NCI-H345 treated with DMSO at 0.1 percent for 48 hours (cell line): ENCODE results near the gene PLEKHA6.
A peak's percentile ranks its signal among the peaks of the same experiment; 100 is the strongest.

Experiments
- DNase-seq: peaks from one replicate; lab custom pipeline; 2025; ENCODE audit not compliant: unreplicated experiment; lab: John Stamatoyannopoulos, UW

Gene PLEKHA6

DNA sequence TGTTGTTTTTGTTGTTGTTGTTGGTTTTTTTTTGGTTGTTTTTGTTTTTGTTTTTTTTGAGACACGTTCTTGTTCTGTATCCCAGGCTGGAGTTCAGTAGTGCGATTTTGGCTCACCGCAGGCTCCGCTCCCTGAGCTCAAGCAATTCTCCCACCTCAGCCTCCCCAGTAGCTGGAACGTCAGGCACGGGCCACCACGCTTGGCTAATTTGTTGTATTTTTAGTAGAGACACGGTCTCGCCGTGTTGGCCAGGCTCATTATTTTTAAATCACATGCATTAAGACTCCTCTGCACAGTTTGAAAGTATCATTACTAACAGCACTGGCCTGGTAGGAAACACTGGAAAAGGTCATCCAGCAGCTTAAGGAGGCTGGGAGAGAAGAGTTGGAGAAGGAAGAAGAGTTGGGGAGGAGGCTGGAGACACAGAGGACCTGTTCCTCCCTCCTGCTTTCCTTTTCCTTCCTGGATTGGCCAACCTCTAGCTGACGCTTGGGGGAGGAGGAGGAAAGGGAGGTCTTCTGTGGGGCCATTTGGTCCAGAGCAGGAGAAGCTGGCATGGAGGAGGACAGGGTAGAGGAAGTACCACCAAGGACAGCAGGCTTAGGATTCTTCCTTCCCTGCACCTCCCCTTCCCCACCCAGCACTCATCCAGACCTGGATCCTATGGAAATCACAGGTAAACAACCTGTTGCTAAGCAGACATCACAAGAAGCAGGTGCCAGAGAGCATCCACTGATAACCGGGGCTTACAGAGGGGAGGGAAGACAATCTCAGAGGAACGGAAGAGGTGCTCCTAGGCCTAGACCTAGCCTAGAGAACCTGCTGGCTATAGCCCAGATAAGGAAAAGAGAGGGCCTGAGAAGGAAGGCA is 74.1 kb downstream of the PLEKHA6 start:
- peak; percentile 15 for DNase-seq

- no peak for DNase-seq
Measured at GRCh38 chr1:204284929-204285328, 74.8 kb downstream of the PLEKHA6 start.

GRCh38 chr1:204283711-204284651 is 75.7 kb downstream of the PLEKHA6 start:
- no peak for DNase-seq

DNA sequence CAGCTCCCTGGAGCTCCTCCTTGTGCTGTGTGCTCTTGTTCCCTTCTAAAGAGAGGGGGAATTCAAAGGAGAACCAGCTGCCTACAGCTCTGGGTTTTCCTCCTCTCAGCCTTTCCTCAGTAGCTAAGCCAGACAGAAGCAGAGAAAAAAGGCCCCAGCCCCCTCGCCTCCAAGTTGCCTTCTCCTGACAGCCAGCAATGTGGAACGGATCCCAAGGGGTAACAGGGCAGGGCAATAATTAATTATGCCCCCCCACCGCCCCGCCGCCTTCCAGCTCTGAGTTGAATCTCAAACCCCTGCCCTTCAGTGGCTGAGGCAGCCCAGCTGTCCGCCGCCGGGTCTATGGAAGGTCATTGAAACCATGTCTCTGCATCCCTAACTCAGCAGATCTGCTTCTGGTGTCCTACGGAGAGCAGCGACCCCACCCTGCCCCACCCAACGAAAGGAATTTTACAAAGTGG is 76.9 kb downstream of the PLEKHA6 start:
- no peak for DNase-seq

GRCh38 chr1:204280099-204280961 is 79.4 kb downstream of the PLEKHA6 start:
- DNase-seq = no peak

GRCh38 chr1:204278958-204279357 is 80.8 kb downstream of the PLEKHA6 start:
- no peak for DNase-seq

DNA sequence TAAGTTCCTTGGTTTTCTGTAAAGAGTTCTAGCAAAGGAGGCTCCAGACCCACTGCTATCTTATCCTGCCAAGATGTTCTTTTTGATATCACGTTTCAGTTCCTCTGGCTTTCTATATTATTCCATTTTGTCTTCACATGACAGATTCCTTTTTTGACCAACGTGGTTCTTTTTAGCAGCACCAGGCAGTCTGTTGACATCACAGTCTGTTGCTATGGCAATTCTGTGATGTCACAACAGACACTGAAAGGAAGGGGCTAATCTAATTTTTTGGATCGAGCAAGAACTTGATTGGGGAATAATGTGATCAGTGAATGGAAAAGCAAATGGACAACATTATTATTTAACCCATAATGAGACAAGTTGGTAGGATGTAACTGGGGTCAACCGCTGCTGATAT is 81.5 kb downstream of the PLEKHA6 start:
- DNase-seq = no peak

DNA sequence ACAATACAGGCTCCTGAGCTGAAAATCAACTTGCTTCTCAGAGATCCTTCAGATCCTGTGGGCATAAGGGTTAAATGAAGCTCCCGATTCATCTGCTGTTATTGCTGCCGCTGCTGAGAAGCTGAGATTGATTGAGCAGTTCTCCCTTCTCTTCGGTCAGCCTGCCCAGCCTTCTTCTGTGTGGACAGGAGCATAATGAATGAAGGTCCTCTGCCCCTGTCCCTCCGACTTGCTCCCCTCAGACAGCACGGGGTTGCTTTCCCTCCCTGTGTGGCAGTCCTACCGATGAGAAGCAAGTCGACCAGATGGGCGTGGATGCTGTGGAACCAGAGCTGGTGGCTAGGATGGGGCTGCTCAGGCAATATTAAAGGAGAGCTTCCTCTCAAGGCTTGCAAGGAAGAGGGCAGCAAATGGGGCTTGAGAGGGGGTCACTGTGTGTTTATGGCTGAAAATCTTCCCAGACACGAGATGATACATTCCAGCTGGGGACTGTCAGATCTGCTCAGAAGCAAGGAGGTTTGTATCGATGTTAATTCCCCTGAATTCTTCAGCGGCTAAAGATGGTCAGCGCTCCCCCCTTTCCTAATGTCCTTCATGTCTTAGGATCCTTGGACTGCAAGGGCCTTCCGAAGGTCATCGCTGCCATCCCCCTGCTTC is 82.0 kb downstream of the PLEKHA6 start:
- no peak for DNase-seq

DNA sequence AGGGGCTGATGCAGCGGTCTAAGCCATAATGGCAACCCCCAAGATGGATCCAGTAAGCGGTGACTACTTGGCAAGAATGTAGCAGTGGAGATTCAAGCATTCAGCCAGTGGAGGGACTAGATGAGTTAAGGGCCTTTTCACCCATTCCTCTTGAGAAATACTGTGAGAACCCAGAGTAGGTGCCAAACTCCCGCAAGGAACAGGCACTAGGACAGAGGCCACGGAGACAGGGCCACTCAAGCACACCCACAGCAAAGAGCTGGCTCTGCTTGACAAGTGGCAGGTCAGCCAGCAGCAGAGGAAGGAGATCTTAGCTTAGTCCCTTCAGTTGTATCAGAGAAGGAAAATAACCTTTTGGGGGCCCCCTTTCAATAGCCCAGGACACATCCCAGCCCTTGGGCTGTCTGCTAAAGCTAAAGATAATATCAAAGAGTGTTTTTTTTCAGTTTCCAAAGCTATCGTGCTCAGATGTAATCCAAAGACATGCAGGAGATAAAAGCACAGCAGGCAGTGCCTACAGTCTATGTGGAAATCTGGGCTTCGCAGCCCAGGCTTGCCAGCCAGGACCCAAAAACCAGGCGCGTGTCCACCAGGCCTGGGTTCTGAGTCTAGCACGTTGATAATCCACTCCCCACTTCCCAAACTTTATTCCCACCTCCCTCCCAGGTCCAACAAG is 83.9 kb downstream of the PLEKHA6 start:
- no peak for DNase-seq

- DNase-seq = no peak
Measured at GRCh38 chr1:204274446-204274845, 85.3 kb downstream of the PLEKHA6 start.

DNA sequence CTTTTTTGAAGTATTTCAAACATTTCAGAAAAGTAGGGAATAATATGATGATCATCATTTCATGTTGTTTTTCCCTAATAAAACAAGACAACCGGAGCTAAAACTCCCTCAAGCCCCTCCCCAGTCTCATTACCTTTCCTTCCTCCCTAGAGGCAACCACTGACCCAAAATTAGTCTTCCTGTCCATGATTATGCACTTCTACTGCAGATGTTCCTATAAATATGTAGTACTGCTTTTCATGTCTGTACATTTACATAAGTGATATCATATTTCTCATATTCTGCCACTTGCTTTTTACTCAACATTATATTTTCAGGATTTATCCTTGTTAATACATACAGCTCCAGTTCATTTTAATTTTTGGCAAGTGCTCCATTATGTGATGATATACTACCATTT is 87.2 kb downstream of the PLEKHA6 start:
- no peak for DNase-seq

DNA sequence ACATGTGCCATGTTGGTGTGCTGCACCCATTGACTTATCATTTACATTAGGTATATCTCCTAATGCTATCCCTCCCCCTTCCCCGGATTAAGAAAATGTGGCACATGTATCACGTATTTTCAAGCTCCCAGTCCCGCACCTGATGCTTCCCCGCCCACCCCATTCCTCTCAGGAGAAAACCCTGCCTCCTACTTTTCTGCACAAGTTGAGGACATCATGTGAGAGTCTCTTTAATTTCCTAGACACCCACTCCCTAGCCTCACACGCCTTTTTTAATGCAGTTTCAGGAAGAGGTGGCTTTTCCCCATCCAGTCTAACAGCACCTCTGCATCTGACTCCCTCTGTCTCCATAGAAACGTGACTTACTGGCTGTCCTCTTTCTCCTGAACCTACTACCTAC is 87.8 kb downstream of the PLEKHA6 start:
- no peak for DNase-seq

DNA sequence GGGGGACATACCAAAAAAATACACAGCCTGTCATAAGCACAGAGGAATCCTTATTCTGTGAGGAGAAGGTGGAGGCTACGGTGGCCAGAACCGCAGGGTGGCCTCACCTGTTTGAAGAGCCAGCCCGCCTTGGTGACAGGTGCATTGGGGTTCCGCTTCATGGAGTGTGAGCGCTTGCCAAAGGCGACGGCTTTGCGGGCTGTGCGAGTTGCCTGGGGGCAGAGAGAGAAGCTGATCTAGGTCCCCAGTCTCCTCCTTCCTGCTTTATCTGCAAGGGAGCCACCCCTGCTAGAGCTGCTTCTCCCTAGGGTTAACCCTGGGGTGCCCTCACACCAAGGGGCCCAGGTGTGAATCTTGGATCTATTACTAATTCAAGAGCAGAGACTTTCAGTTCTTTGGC is 91.6 kb downstream of the PLEKHA6 start:
- DNase-seq = peak; percentile 75

DNA sequence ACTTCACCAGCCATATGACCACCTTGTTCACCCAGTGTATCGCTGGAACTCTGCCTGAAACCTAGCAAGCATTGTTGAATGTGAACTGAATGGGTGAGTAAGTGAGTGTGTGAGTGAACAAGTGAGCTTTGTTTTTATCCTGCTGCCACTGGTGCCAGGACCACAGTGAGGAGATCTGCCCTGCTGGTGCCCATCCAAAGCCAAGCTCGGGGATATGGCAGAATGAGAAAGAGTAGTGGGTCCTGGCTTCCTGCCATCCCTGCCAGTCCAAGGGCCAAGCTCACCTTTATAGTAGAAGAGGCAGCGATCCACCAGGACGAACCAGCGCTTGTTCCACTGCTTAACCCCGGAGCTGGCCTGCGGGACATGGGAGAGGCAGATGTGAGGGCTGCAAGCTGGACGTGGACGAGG is 92.5 kb downstream of the PLEKHA6 start:
- no peak for DNase-seq

GRCh38 chr1:204266504-204267034 is 93.2 kb downstream of the PLEKHA6 start:
- DNase-seq = no peak

- DNase-seq = no peak
Measured at GRCh38 chr1:204265665-204266064, 94.1 kb downstream of the PLEKHA6 start.

DNA sequence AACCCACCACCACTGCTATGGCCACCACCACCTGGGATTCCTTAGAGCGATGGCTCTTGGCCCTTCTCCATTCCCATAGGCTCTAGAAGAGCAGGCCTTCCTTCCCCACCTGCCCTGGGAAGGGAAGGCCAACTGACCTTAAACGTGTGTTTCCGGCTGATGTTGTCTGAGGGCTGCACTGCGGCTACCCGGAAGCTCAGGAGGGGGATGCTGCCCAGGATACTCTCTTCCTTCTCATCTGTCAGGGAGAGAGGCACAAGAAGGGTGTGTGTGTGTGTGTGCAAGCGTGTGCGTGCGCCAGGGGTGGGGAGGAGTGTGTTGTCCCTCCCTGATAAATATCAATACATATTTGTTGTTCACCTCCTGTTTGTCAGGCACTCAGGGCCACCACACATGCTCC is 94.9 kb downstream of the PLEKHA6 start:
- no peak for DNase-seq

DNA sequence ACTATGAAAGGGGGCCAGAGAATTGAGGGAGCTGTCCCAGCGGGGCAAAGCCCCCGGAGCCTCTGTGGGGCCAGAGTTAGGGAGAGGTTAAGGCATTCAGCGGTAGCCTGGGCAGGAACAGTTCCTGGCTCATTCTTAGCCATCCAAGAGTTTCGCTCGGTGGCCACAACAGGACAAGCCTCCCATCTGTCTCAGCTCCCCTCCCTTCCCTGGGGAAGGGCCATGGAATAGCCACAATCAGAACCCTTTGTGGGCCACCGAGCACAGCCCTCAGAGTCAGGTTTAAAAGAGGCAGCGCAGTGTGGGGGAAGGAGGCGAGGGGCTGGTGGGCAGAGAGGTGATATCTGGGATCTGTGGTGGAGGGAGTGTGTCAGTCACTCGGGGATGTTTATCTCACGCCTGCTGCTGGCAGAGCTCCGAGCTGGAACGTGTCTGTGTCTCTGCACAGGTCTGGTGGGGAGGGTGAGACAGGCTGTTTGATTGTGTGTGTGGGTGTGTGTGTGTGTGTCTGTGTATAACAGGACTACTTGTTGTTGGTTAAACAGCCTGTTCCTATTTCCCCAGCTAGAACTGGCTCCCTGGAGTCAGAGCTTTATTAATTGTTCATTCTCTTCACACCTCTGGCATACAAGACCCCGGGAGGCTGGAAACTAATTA is 96.3 kb downstream of the PLEKHA6 start:
- no peak for DNase-seq
